GM23338 (cell line): ENCODE measurements around the gene SENP6.

ENCODE experiments used
- CREB1 ChIP-seq: fragments of 250-450 bp; sonication (Bioruptor Pico); IDR thresholded peaks from 2 replicates; pipeline ENCODE4 v1.5.0; 2020; ENCODE audit warnings: low read depth, mild to moderate bottlenecking, moderate library complexity
- CTCF ChIP-seq, 2 experiments: fragments of 200-600 bp in 1 of 2; sonication (generic) in 1 of 2; conservative IDR thresholded peaks; 2 replicates each; pipeline versions ENCODE4 v1.5.1 to v1.6.1; 2016 to 2017; ENCODE audit warnings: antibody characterized with exemption in 2 of 2, low read depth in 2 of 2, mild to moderate bottlenecking in 2 of 2, moderate library complexity in 1 of 2
- EZH2 ChIP-seq: fragments of 200-600 bp; sonication (generic); IDR thresholded peaks from one replicate; pipeline ENCODE4 v1.8.0; 2017; ENCODE audit warnings: antibody characterized with exemption, mild to moderate bottlenecking, low read depth; ENCODE audit not compliant: unreplicated experiment
- JUNB ChIP-seq: IDR thresholded peaks from one replicate; pipeline ENCODE4 v1.6.1; 2016; ENCODE audit warnings: antibody characterized with exemption; ENCODE audit not compliant: unreplicated experiment
- NANOG ChIP-seq: IDR thresholded peaks from 2 replicates; pipeline ENCODE4 v1.6.1; 2016; ENCODE audit warnings: antibody characterized with exemption, borderline replicate concordance
- POLR2AphosphoS5 ChIP-seq: IDR thresholded peaks from 2 replicates; pipeline ENCODE4 v1.6.1; 2016; ENCODE audit warnings: antibody characterized with exemption, low read depth
- REST ChIP-seq: IDR thresholded peaks from one replicate; pipeline ENCODE4 v1.6.1; 2018; ENCODE audit warnings: antibody characterized with exemption; ENCODE audit not compliant: unreplicated experiment

- TF ChIP-seq CTCF (conservative IDR thresholded peaks at IDR 0.05; ENCODE audit: low read depth in 2 of 2) (no peak), REST (no peak), NANOG (no peak), POLR2AphosphoS5 (no peak), CREB1 (CRISPR knock-in tag) (no peak), EZH2 (no peak), JUNB (no peak)
Measured at GRCh38 chr6:75746221-75746620, 144.5 kb downstream of the SENP6 start.
